ENCODE measurements around the gene PROM1.
A peak's percentile ranks its signal among the peaks of the same experiment; 100 is the strongest.

Gene PROM1

DNA sequence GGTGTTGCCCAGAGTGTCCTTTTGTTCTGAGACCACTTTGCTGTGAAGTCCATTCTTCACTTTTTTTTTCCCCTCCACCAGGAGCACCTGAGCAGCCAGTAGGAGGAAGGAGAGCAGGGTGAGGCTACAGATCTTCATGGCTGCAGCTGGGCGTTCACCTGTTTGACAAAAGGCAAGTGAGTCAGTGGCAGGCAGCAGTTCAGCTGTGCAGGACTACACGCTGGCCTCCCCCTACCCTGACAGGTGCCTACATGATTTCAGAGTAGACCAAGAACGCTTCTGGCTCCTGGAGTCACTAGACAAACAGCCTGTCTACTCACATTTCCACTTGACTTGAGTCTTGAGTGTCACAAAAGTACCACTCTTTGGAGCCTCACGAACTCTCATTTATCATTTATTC, 147.3 kb downstream of the PROM1 start:
- DNase-seq, result no peak

DNA sequence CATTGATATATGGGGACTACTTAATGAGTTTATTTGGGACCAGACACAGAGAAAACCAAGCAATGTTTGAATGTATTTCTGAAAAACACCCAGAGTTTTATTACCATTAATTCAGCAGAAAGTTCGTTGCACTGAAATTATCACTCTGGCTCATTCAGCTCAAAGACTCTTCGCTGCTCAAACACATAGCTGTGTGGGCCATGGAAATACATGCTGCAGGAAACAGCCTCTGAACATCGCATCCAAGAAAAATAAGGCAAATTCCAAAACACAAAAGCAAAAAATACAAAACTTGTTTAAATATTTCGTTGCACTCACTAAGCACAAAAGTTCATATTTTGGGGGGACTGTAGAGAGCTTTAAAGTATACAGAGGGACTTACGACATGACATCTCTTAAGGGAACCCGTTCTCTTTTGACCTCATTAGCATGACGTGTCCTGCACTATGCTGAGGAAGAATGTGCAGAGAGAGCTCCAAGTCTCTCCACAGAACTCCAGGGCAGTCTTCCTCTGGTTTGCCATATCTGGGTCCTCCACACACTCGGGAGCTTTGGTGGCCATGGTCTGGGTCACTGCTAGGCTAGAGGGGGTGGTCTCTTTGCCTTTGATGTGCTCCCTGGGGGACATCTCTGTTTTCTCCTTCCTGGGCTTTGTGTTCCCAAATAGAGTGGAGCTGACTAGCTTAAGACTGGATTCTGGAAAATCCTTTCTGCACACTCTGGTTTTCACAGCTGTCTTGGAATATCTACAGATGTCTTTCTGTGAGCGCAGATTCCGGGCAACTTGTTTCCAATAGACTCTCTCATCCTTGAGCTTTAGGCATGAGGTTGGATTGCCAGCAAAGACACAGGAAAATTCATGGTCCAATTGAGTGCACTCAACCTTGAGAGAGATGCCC, 148.1 kb downstream of the PROM1 start:
- DNase-seq, result no peak

DNA sequence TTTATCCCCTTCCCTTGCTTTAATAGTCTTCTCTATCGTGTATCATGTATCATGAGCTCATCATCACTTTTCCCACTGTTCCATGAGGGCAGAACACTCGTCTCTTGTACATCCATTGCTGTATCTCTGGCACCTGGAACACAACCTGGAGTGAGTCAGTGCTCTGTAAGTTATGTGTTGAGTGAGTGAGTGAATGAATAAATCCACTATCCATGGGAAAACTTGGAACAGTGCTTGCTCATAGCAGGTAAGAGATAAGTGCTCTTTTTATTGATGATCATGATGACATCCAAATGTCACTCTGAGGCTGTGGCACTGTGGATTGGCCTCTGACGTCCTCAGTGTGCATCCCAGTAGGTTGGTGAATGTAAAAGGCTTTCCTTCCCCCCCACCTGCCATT, 149.6 kb downstream of the PROM1 start:
- DNase-seq, result no peak

DNA sequence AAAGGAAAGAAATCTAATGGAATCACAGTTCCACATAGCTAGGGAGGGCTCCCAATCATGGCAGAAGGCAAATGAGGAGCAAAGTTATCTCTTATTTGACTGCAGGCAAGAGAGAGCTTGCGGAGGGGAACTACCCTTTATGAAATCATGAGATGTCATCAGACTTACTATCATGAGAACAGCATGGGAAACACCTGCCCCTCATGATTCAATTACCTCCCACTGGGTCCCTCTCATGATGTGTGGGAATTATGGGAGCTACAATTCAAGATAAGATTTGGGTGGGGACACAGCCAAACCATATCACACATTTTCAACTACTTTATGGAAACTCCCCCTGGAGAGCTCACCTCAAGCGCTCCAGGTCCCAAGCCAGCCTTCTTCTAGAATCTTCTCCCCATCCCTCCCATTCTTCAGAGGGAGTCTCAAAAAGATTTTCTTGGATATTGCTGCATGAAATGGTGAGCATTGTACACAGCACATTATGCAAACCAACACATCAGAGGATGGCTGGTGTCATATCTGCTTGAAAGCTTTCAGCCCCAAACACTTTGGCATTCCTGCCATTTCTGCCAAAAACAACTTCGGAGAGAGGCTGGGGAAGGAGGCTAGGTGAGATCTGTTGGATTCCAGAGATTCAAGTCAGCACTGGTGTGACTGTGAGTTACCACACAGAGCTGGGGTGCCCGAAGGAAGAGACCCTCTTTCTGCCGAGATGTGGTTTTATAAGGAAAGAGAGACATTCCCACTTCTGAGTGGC, 152.2 kb downstream of the PROM1 start:
- no peak for DNase-seq

DNA sequence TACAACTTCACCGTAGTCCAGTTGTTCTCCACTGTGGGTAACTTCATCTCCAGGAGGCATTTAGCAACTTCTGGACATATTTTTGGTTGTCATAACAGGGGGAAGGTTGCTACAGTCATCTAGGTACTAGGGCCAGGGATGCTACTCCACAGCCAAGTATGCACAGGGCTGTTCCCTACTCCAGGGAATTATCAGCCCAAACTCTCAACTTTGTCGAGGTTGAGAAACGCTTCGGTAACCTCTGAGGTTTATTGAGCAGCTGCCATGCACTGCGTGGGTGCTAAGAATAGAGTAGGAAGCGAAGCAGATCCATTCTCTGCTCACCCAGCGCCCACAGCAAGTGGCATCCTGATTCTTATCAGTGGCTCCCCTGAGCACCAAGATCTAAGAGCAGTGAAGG, 153.5 kb downstream of the PROM1 start:
- DNase-seq, result no peak

DNA sequence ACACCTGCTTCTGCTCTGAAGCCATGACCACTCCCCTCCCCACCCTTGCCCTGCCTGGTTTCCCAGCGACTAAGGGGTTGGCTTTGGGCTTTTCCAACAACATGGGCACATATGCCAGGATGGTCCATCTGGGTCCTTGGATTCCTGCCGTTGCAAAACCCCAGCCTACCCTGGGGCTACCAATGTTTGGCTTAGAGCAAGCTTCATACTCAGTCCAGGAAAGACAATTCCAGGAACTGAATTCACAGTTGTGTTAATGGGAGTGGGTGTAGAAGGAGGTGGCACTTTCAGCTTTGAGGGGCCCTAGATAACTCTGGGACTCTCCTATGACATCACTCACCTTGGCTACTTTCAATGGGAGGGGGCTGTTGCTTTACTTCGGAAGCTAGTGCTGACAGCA, 154.3 kb downstream of the PROM1 start:
- no peak for DNase-seq

DNA sequence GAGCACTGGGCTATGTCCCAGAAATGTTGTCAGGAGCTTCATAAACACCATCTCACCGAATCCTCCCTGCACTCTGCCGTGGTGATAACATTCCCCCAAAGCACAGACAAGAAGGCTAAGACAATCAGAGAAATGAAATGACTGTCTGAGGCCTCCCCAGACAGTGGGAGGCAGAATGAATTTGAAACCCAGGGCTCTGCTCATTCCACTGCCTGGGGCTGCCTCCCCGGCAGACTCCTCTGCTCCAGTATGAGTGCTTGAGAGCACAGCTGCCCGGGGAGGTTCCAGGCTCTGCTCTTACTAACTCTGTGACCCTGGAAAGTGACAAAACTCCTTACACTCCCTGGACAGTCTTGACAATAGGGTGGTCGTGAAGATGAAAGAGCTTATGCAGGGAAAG, 154.9 kb downstream of the PROM1 start:
- DNase-seq, result no peak

DNA sequence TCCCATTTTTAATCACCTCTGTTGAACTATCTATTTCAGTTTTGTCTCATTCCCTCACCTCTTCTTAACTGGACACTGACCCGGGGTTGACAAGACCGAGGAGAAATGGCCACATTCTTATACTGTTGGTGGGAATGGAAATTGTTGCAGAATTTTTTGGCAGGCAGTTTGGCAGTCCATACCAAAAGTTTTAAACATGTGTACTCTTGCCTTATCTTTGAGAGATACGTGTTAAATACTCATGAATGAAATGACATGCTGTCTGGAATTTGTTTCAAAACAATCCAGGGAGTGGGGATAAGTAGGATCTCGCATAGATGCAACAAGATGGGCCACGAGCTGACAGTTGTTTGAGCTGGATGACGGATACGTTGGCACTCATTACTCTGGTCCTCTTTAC, 157.3 kb downstream of the PROM1 start:
- DNase-seq, result no peak

DNA sequence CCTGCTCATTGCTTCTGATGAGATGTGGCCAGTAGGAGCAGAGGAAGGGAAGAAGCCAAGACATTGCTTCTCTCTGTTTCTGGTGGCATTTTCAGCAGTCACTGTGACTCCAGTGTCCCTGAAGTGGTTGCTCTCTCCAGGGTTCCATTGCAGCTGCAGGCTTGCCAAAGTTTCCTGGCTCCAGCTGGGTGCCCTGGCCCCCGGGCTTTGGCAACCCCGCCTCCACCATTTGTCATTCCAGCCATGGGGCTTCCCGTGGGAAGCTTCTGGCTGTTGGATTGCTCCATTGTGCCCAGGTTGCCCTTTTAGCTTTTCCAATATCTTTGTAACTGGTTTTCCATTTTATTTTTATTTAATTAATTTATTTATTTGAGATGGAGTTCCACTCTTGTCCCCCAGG, 158.0 kb downstream of the PROM1 start:
- no peak for DNase-seq

DNA sequence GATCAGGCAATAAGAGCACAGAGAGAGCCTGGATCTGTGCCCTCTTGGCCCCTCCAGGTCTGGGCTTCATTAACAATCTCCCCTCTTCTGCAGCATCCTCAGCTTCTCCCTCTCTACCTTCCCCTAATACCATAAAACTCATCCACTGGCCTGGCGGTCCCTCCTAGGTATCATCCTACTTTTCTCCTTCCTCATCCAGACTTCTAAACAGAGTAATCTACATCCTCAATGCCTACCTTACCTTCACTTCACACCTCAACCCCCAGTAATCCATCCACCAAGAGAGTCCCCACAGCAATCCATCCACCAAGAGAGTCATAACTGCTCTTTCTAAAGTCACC, 162.3 kb downstream of the PROM1 start:
- DNase-seq, result no peak

DNA sequence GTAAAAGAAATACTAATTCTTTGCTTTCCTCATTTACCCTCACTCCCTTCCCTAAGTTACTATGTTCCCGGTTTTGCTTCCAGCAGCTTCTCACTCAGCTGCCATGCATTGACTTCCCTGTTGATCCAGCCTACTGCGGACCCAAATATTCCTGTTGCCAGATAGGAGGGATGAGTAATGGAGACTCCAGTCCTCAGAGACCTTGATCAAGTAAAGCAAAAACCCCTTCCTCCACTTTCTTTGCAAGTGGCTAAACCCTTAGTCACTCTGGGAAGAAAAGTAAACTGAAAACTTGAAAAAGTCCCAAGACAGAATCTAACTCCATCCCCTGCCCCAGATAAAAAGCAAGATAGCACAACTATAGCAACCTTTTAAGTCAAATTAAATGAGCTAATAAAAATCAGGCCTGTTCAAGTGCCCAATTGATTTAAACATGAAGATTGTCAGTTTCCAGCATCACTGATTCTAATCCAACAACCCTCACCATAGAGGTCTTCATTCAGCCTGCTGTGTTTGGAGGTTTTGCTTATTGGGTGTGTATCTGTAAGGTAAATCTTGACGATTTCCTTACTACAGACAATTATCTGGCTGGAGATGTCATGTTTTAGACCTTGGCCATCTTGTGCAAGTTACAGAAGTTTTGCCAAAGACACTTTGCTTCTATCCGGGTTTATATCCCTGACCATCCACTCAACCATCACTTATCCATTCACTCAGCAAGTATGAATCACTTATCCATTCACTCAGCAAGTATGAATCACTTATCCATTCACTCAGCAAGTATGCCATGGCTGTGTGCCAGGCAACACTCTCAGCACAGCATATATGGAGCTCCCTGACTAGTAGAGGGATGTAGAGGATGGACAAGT, 162.9 kb downstream of the PROM1 start:
- peak; percentile 96 for DNase-seq

DNA sequence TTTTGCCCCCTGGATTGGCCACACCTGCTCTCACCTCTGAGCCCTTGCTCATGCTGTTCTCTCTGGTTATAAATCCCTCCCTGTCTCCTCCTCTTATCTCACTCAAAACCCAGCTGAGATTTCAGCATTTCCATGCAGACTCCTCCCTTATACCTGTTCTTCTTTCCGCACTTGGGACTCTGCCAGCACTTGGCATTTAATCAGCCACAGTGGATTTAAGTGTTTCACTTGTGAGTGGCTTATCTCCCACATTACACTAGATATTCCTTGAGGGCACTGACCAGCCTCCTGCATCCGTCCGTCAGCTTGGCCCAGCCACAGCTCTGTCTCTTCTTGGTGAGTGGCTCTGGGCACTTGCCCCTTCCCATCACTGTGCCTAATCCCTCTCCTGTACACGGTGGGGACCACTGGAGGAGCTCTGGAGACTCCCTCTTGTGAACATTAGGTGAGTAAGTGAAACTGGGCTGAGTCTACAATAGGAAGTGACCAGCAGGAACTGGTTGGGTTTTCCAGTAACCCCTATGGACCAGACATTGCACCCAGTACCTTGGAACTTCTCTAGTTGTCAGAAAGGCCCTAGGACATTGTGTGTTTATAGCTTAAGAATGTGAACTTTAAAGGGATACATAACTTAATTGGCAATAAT, 165.2 kb downstream of the PROM1 start:
- no peak for DNase-seq
